Liver (tissue), 3 donors: ENCODE results near the gene MOXD1.

Experiments
- CTCF ChIP-seq: fragments of 150-350 bp; IDR thresholded peaks from 2 replicates; pipeline ENCODE4 v1.5.1; 2017; ENCODE audit warnings: improper control_type of control experiment, low read depth, low read length; ENCODE audit not compliant: missing input control
- FOXA2 ChIP-seq: IDR thresholded peaks from 2 replicates; pipeline ENCODE4 v1.6.1; 2016; ENCODE audit warnings: antibody characterized with exemption
- GABPA ChIP-seq, 2 donors: IDR thresholded peaks in 1 of 2; conservative IDR thresholded peaks in 1 of 2; 2 replicates each; pipeline ENCODE4 v1.6.1; 2016; ENCODE audit warnings: antibody characterized with exemption in 2 of 2, mild to moderate bottlenecking in 1 of 2, moderate library complexity in 1 of 2
- HNF4A ChIP-seq, 2 donors: conservative IDR thresholded peaks; 2 replicates each; pipeline ENCODE4 v1.6.1; 2016; ENCODE audit warnings: antibody characterized with exemption in 2 of 2, mild to moderate bottlenecking in 2 of 2
- HNF4G ChIP-seq: IDR thresholded peaks from 2 replicates; pipeline ENCODE4 v1.6.1; 2016; ENCODE audit warnings: antibody characterized with exemption
- JUND ChIP-seq, 2 donors: IDR thresholded peaks; 2 replicates each; pipeline ENCODE4 v1.6.1; 2016; ENCODE audit warnings: antibody characterized with exemption in 2 of 2
- MAX ChIP-seq: IDR thresholded peaks from 2 replicates; pipeline ENCODE4 v1.6.1; 2016; ENCODE audit warnings: antibody characterized with exemption
- RAD21 ChIP-seq, 2 donors: IDR thresholded peaks; 2 replicates each; pipeline ENCODE4 v1.6.1; 2016; ENCODE audit warnings: antibody characterized with exemption in 2 of 2, mild to moderate bottlenecking in 2 of 2
- REST ChIP-seq: IDR thresholded peaks from 2 replicates; pipeline ENCODE4 v1.6.1; 2016; ENCODE audit warnings: antibody characterized with exemption, mild to moderate bottlenecking
- TAF1 ChIP-seq: conservative IDR thresholded peaks from 2 replicates; pipeline ENCODE4 v1.6.1; 2016; ENCODE audit warnings: antibody characterized with exemption, mild to moderate bottlenecking
- YY1 ChIP-seq: IDR thresholded peaks from 2 replicates; pipeline ENCODE4 v1.6.1; 2016; ENCODE audit warnings: antibody characterized with exemption, mild to moderate bottlenecking
- ZBTB33 ChIP-seq: IDR thresholded peaks from 2 replicates; pipeline ENCODE4 v1.6.1; 2016; ENCODE audit warnings: antibody characterized with exemption
- donor health status: healthy.
- donor health status: healthy.

GRCh38 chr6:132390017-132390416 lies 11.3 kb downstream of the MOXD1 start:
- no peak for TF ChIP-seq CTCF
- no peak for TF ChIP-seq HNF4A (conservative IDR thresholded peaks at IDR 0.05)
- no peak for TF ChIP-seq GABPA (IDR thresholded peaks at IDR 0.05 in 1 of 2, conservative IDR thresholded peaks at IDR 0.05 in 1 of 2)
- no peak for TF ChIP-seq FOXA2
- no peak for TF ChIP-seq RAD21 (IDR thresholded peaks at IDR 0.05)
- no peak for TF ChIP-seq MAX
- no peak for TF ChIP-seq REST
- TF ChIP-seq JUND (IDR thresholded peaks at IDR 0.05): no peak
- no peak for TF ChIP-seq YY1
- no peak for TF ChIP-seq TAF1
- TF ChIP-seq ZBTB33: no peak
- TF ChIP-seq HNF4G: no peak
